Measurements from ENCODE around the gene ZNF787.
"Not testable (repeated sequence)": the region's sequence is repeated elsewhere in the genome, so short reads cannot be mapped to it uniquely, and the experiment has no call there.

The ZNF787 gene

DNA sequence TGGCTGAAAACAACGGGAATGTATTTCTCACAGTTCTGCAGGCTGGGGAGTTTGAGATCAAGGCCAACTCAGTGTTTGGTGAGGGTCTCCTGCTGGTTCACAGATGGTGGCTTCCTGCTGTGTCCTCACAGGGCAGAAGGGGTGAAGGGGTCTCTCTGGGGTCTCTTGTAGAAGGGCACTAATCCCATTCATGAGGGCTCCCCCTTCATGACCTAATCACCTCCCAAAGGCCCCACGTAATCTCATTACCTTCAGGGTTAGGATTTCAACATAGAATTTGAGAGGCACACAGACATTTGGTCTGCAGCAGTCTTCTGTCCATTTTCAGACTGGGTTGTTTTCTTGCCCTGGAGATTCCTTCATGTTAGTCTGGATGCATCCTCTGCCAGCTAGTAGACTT lies 31.5 kb upstream of the ZNF787 start:
- H2AFZ ChIP-seq (ENCODE audit: low read depth): no peak overlapping the region
- no peaks in the 10 kb centered on the region for H3K79me2 ChIP-seq (ENCODE audit: insufficient read depth, low read depth)
- no peak overlapping the region for H3K9ac ChIP-seq
- H4K20me1 ChIP-seq (ENCODE audit: insufficient read depth): no peaks in the 10 kb centered on the region
- TF ChIP-seq, protein P1, sequence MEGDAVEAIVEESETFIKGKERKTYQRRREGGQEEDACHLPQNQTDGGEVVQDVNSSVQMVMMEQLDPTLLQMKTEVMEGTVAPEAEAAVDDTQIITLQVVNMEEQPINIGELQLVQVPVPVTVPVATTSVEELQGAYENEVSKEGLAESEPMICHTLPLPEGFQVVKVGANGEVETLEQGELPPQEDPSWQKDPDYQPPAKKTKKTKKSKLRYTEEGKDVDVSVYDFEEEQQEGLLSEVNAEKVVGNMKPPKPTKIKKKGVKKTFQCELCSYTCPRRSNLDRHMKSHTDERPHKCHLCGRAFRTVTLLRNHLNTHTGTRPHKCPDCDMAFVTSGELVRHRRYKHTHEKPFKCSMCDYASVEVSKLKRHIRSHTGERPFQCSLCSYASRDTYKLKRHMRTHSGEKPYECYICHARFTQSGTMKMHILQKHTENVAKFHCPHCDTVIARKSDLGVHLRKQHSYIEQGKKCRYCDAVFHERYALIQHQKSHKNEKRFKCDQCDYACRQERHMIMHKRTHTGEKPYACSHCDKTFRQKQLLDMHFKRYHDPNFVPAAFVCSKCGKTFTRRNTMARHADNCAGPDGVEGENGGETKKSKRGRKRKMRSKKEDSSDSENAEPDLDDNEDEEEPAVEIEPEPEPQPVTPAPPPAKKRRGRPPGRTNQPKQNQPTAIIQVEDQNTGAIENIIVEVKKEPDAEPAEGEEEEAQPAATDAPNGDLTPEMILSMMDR (conservative IDR thresholded peaks at IDR 0.05; ENCODE audit: low read depth, low read length): no peak
- no peak overlapping the region for H3K4me3 ChIP-seq (IDR thresholded peaks at IDR 0.05; ENCODE audit: insufficient read depth, low read depth, low read length)
- no peaks in the 10 kb centered on the region for H3K36me3 ChIP-seq (ENCODE audit: insufficient read depth)
- no peak overlapping the region for H3K27ac ChIP-seq
- H3K4me2 ChIP-seq: no peak overlapping the region
- H3K4me1 ChIP-seq (ENCODE audit: low read depth, poor library complexity, severe bottlenecking): no peaks in the 10 kb centered on the region
- no peaks in the 10 kb centered on the region for H3K27me3 ChIP-seq (ENCODE audit: insufficient read depth, low read depth)

DNA sequence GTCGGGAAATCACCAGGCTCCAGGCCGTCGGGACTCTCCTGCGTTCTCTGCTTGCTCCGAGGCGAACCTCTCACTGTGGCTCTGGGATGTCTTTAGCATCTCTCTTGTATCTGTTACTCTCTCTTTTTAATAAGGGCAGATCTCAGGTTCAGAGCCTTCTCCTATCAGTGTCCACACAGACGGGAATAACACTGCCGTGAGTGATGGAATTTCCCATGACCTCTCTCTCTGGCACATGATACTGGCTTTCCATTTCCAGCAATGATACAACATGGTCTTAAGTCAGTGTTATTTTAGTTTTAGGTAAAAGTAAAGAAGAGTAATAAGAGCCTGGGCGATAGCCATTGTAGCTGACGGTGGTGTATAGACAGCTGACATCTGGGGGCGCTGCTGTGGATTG lies 29.3 kb upstream of the ZNF787 start:
- no peaks in the 10 kb centered on the region for H3K4me1 ChIP-seq (ENCODE audit: low read depth, poor library complexity, severe bottlenecking)
- no peaks in the 10 kb centered on the region for H3K36me3 ChIP-seq (ENCODE audit: insufficient read depth)
- H2AFZ ChIP-seq (ENCODE audit: low read depth): no peak overlapping the region

DNA sequence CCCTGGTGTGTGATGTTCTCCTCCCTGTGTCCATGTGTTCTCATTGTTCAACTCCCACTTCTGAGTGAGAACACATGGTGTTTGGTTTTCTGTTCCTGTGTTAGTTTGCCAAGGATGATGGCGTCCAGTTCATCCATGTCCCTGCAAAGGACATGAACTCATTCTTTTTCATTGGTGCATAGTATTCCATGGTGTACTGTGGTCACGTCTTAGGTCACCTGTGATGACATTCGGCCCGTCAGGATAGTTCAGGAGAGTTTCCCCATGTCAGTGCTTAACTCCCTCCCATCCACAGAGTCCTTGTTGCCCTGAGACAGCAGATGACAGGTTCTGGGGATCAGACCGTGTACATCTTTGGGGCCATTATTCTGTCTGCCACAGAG lies 28.6 kb upstream of the ZNF787 start:
- no peak overlapping the region for H3K4me2 ChIP-seq
- H3K4me3 ChIP-seq (IDR thresholded peaks at IDR 0.05; ENCODE audit: insufficient read depth, low read depth, low read length): no peak overlapping the region
- H4K20me1 ChIP-seq (ENCODE audit: insufficient read depth): no peaks in the 10 kb centered on the region
- H3K79me2 ChIP-seq (ENCODE audit: insufficient read depth, low read depth): no peaks in the 10 kb centered on the region
- no peaks in the 10 kb centered on the region for H3K27me3 ChIP-seq (ENCODE audit: insufficient read depth, low read depth)
- no peak overlapping the region for H3K9ac ChIP-seq
- H2AFZ ChIP-seq (ENCODE audit: low read depth): no peak overlapping the region
- TF ChIP-seq, protein P1 (conservative IDR thresholded peaks at IDR 0.05; ENCODE audit: low read depth, low read length): no peak
- no peaks in the 10 kb centered on the region for H3K4me1 ChIP-seq (ENCODE audit: low read depth, poor library complexity, severe bottlenecking)
- no peak overlapping the region for H3K27ac ChIP-seq
- no peaks in the 10 kb centered on the region for H3K36me3 ChIP-seq (ENCODE audit: insufficient read depth)

More for the DNA sequence above, 29.3 kb upstream of the ZNF787 start:
- no peak overlapping the region for H3K27ac ChIP-seq
- no peaks in the 10 kb centered on the region for H3K27me3 ChIP-seq (ENCODE audit: insufficient read depth, low read depth)
- H3K9ac ChIP-seq: no peak overlapping the region
- H3K4me3 ChIP-seq (IDR thresholded peaks at IDR 0.05; ENCODE audit: insufficient read depth, low read depth, low read length): no peak overlapping the region
- H3K79me2 ChIP-seq (ENCODE audit: insufficient read depth, low read depth): no peaks in the 10 kb centered on the region
- TF ChIP-seq, protein P1 (conservative IDR thresholded peaks at IDR 0.05; ENCODE audit: low read depth, low read length): no peak
- H4K20me1 ChIP-seq (ENCODE audit: insufficient read depth): no peaks in the 10 kb centered on the region
- H3K4me2 ChIP-seq: no peak overlapping the region

DNA sequence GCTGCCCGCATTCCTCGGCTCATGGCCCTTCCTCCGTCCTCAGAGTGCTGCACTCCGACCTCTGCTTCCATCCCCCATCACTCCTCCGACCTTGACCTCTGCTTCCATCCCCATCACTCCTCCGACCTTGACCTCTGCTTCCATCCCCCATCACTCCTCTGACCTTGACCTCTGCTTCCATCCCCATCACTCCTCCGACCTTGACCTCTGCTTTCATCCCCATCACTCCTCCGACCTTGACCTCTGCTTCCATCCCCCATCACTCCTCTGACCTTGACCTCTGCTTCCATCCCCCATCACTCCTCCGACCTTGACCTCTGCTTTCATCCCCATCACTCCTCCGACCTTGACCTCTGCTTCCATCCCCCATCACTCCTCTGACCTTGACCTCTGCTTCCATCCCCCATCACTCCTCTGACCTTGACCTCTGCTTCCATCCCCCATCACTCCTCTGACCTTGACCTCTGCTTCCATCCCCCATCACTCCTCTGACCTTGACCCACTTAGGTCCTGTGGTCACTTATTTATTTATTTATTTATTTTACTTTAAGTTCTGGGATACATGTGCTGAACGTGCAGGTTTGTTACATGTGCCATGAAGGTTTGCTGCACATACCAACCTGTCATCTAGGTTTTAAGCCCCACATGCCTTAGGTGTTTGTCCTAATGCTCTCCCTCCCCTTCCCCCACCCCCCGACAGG lies 28.0 kb upstream of the ZNF787 start:
- not testable (repeated sequence) for H3K4me2 ChIP-seq; H3K4me3 ChIP-seq (IDR thresholded peaks at IDR 0.05; ENCODE audit: insufficient read depth, low read depth, low read length); H3K4me1 ChIP-seq (ENCODE audit: low read depth, poor library complexity, severe bottlenecking); H3K36me3 ChIP-seq (ENCODE audit: insufficient read depth); H4K20me1 ChIP-seq (ENCODE audit: insufficient read depth); H3K79me2 ChIP-seq (ENCODE audit: insufficient read depth, low read depth); H3K27ac ChIP-seq; H2AFZ ChIP-seq (ENCODE audit: low read depth); H3K27me3 ChIP-seq (ENCODE audit: insufficient read depth, low read depth); H3K9ac ChIP-seq

DNA sequence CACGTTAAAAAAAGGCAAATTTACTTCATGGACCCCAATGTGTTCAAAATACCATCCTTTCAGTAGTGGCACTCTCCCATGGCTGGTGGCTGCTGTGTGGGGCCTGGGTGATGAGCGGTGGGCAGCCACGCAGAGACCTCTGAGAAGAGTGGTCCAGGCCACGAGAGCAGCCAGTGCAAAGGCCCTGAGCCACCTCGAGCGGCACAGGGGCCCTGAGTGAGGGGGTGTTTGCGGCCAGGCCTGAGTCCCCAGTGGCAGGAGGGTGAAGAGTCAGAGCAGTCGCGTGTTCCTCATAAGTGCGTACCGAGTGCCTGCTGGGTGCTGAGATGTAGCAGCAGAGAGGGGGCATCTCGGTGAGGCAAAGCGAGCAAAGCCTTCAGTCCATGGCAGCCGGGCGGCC lies 27.0 kb upstream of the ZNF787 start:
- H3K27ac ChIP-seq: no peak overlapping the region
- H3K4me1 ChIP-seq (ENCODE audit: low read depth, poor library complexity, severe bottlenecking): no peaks in the 10 kb centered on the region
- H2AFZ ChIP-seq (ENCODE audit: low read depth): no peak overlapping the region
- no peak overlapping the region for H3K4me2 ChIP-seq
- H3K9ac ChIP-seq: no peak overlapping the region
- no peak overlapping the region for H3K4me3 ChIP-seq (IDR thresholded peaks at IDR 0.05; ENCODE audit: insufficient read depth, low read depth, low read length)
- H3K27me3 ChIP-seq (ENCODE audit: insufficient read depth, low read depth): no peaks in the 10 kb centered on the region
- no peaks in the 10 kb centered on the region for H4K20me1 ChIP-seq (ENCODE audit: insufficient read depth)
- no peaks in the 10 kb centered on the region for H3K36me3 ChIP-seq (ENCODE audit: insufficient read depth)
- no peaks in the 10 kb centered on the region for H3K79me2 ChIP-seq (ENCODE audit: insufficient read depth, low read depth)
- TF ChIP-seq, protein P1 (conservative IDR thresholded peaks at IDR 0.05; ENCODE audit: low read depth, low read length): no peak
